Stimulated activated CD8-positive, alpha-beta memory T cell treated with anti-CD3 and anti-CD28 coated beads, Interleukin-15, amount 100 ng/mL, for 24 hours (primary cell): ENCODE measurements around the gene PPM1E.
A peak's percentile ranks its signal among the peaks of the same experiment; 100 is the strongest.

Experiments used
- DNase-seq: peaks from one replicate; pipeline ENCODE4 v3.0.0-alpha.2; 2020; ENCODE audit warnings: low read depth

PPM1E gene

GRCh38 chr17:58996968-58997367 lies 241.3 kb downstream of the PPM1E start:
- DNase-seq: no peak

- no peak for DNase-seq
These were observed 242.3 kb downstream of the PPM1E start for GRCh38 chr17:58997756-58998553.

- DNase-seq: no peak
These were observed 243.2 kb downstream of the PPM1E start for GRCh38 chr17:58998871-58999270.

GRCh38 chr17:58999500-58999899 lies 243.8 kb downstream of the PPM1E start:
- DNase-seq: no peak

GRCh38 chr17:59000022-59000421 lies 244.4 kb downstream of the PPM1E start:
- no peak for DNase-seq

- peak; percentile 14 for DNase-seq
These were observed 245.6 kb downstream of the PPM1E start for GRCh38 chr17:59001158-59001814.

GRCh38 chr17:59002126-59002525 lies 246.5 kb downstream of the PPM1E start:
- DNase-seq: no peak

GRCh38 chr17:59002848-59003247 lies 247.2 kb downstream of the PPM1E start:
- no peak for DNase-seq

GRCh38 chr17:59003860-59004259 lies 248.2 kb downstream of the PPM1E start:
- DNase-seq: no peak

GRCh38 chr17:59004338-59005111 lies 248.9 kb downstream of the PPM1E start:
- DNase-seq: no peak

GRCh38 chr17:59007995-59008394 lies 252.3 kb downstream of the PPM1E start:
- no peak for DNase-seq

- no peak for DNase-seq
These were observed 253.1 kb downstream of the PPM1E start for GRCh38 chr17:59008737-59009136.

- DNase-seq: no peak
These were observed 254.4 kb downstream of the PPM1E start for GRCh38 chr17:59010026-59010425.

GRCh38 chr17:59011975-59012374 lies 256.3 kb downstream of the PPM1E start:
- DNase-seq: no peak

- no peak for DNase-seq
These were observed 262.4 kb downstream of the PPM1E start for GRCh38 chr17:59018019-59018418.

GRCh38 chr17:59024916-59025315 lies 269.3 kb downstream of the PPM1E start:
- DNase-seq: no peak

- DNase-seq: no peak
These were observed 270.7 kb downstream of the PPM1E start for GRCh38 chr17:59026176-59026939.

- no peak for DNase-seq
These were observed 272.1 kb downstream of the PPM1E start for GRCh38 chr17:59027750-59028149.

GRCh38 chr17:59028328-59028727 lies 272.7 kb downstream of the PPM1E start:
- no peak for DNase-seq

- DNase-seq: no peak
These were observed 275.2 kb downstream of the PPM1E start for GRCh38 chr17:59030811-59031210.
